Ectodermal cell (in vitro differentiated cells): Measurements from ENCODE around the gene INAVA.

Source experiments
- H3K27ac ChIP-seq: 2 replicates; pipeline ENCODE4 v1.7.0; 2013; ENCODE audit warnings: mild to moderate bottlenecking, low read depth, low read length; ENCODE audit not compliant: insufficient read depth, poor library complexity, severe bottlenecking
- H3K27me3 ChIP-seq: 2 replicates; pipeline ENCODE4 v1.7.0; 2013; ENCODE audit warnings: mild to moderate bottlenecking, low read length; ENCODE audit not compliant: insufficient read depth, control insufficient read depth, poor library complexity, severe bottlenecking
- H3K36me3 ChIP-seq: one replicate; pipeline ENCODE4 v1.7.0; 2013; ENCODE audit warnings: low read length; ENCODE audit not compliant: control insufficient read depth, insufficient read depth
- H3K4me1 ChIP-seq: one replicate; pipeline ENCODE4 v1.7.0; 2013; ENCODE audit warnings: low read length; ENCODE audit not compliant: control insufficient read depth, insufficient read depth
- H3K4me3 ChIP-seq: 2 replicates; pipeline ENCODE4 v1.7.0; 2013; ENCODE audit warnings: low read depth, low read length, control low read depth; ENCODE audit not compliant: insufficient read depth
- H3K9me3 ChIP-seq: 2 replicates; pipeline ENCODE4 v1.7.0; 2013; ENCODE audit warnings: mild to moderate bottlenecking, low read length, moderate library complexity; ENCODE audit not compliant: control insufficient read depth
- WGBS, 2 experiments: methylation state at CpG; one replicate each; pipeline ENCODE4 v1.1.7; 2013; ENCODE audit warnings: missing lambda C conversion rate in 2 of 2; 5-methylcytosine and 5-hydroxymethylcytosine counted together

Gene INAVA

DNA sequence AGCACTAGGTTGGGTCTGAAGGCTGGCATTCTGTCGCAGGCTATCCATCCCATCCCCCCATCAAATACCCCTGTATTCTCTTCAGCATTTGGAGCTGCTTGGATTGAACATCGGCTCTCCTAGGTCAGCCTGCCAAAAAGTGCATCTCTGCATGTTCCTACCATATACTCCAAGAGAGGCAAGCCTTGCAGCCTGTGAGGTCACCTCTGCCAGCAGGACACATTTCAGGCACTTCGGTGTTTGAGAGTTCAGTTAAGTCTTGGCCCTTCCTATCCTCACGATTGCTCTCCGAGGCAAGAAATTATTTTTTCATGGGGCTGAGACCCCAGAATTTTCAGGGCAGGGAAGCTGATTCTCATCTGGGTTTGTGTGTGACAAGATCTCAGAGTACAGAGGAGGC is 19.3 kb upstream of the INAVA start:
- H3K27ac ChIP-seq = no peak overlapping the region
- 86 to 87% methylated on average over 5 of the region's 5 CpGs for WGBS, 2 experiments
- H3K36me3 ChIP-seq = no peaks in the 10 kb centered on the region
- H3K27me3 ChIP-seq = peaks cover 37% of the 10 kb centered on the region
- H3K9me3 ChIP-seq = no peaks in the 10 kb centered on the region
- H3K4me3 ChIP-seq = no peak overlapping the region
- H3K4me1 ChIP-seq = peaks cover 6% of the 10 kb centered on the region

DNA sequence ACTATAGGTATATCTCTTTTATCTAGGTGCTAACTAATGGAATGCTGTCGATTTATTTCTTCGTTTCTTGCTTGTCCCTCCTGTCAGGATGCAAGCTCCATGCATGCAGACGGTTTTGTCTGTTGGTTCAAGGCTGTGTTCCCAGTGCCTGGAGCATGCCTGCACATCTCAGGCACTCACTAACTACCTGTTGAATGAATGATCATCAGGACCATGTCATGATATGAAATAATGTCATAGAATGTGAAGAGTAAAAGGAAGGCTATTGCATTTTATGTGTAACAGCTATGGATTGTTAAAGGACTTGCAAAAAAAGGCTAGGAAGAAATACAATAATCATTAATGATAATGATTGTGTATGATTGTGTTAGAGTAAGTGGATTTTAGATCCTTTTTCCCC is 17.7 kb upstream of the INAVA start:
- Histone ChIP-seq H3K4me1 (peaks cover 6% of the 10 kb centered on the region), H3K36me3 (no peaks in the 10 kb centered on the region), H3K4me3 (no peak overlapping the region), H3K27me3 (peaks cover 28% of the 10 kb centered on the region), H3K27ac (no peak overlapping the region), H3K9me3 (no peaks in the 10 kb centered on the region)
- WGBS, 2 experiments = 91 to 92% methylated on average over 3 of the region's 3 CpGs

DNA sequence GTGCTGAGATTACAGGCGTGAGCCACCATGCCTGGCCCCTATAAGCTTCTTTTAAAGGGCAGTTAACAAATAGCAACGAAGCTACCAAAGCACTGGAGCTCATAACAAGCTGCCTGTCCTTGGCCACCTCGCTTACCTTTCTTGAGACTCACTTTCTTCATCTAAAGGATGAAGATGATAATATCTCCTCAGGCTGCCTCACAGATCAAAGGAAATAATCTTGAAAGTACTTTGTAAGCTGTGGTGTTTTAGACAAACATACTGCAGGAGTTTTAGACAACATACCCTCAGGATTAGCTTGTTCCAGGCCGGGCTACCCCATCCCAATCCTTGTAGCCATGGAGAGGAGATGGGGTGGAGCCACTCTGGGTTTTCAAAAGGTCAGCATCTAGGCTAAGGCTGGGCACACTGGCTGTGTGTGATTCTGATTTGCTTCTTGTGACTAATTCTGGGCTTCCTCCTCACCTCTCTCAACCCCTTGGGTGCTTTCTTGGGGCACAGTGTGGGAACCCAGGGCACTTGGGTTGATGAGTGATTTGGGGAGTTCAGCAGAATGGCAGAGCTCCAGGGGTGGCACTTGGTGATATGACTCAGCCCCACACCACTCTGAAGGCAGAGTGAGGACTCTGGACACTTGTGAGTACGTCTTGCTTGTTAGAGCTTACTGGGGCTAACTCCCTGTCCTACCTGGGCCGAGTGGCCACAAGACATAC is 16.7 kb upstream of the INAVA start:
- Histone ChIP-seq H3K4me3 (no peak overlapping the region), H3K36me3 (no peaks in the 10 kb centered on the region), H3K27ac (no peak overlapping the region), H3K4me1 (peaks cover 6% of the 10 kb centered on the region), H3K27me3 (peaks cover 18% of the 10 kb centered on the region), H3K9me3 (no peaks in the 10 kb centered on the region)
- WGBS, 2 experiments = 85 to 97% methylated on average over 5 to 6 of the region's 6 CpGs

DNA sequence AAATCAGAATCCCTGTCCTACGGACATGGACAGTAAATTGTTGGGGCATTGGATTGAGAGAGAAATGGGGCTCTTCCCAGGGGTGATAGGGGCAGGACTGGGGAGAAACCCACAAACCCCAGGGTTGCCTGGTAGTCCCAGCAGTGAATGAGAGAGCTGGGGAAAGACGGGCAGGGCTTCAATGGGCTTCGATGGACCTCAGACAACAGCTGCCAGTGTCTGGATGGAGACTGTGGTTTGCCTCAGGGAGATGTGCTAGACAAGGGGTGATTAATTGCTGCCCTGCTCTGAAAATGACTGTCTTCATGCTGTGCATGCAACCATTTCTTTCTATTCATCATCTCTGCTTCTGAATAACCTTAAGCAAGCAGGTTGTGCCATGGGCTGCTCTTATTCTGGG is 14.5 kb upstream of the INAVA start:
- Histone ChIP-seq H3K27me3 (no peaks in the 10 kb centered on the region), H3K4me1 (peaks cover 6% of the 10 kb centered on the region), H3K27ac (no peak overlapping the region), H3K4me3 (no peak overlapping the region), H3K36me3 (no peaks in the 10 kb centered on the region), H3K9me3 (no peaks in the 10 kb centered on the region)
- 71 to 77% methylated on average over 3 of the region's 3 CpGs for WGBS, 2 experiments

DNA sequence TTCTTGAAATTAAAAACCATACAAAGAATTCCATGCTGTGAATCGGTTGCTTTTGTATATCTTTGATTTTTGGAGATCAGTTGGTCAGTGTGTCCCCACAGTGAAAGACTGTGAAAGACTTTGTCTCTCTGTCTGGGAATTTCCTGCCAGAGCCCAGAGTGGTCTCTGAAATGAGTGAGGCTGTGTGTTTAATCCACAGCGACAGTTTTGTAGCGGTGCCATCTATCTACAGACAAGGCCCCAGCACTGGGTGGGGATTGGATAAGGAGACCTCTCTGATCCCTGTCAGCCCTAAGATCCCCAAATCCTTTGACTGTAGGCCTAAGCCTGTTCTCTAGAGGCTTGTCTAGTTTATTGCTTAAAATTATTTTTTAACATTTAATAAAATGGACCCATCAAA is 11.6 kb upstream of the INAVA start:
- peaks cover 11% of the 10 kb centered on the region for H3K4me1 ChIP-seq
- H3K36me3 ChIP-seq = no peaks in the 10 kb centered on the region
- H3K27ac ChIP-seq = no peak overlapping the region
- no peaks in the 10 kb centered on the region for H3K9me3 ChIP-seq
- no peaks in the 10 kb centered on the region for H3K27me3 ChIP-seq
- 82 to 95% methylated on average over 3 of the region's 3 CpGs for WGBS, 2 experiments
- H3K4me3 ChIP-seq = no peak overlapping the region

DNA sequence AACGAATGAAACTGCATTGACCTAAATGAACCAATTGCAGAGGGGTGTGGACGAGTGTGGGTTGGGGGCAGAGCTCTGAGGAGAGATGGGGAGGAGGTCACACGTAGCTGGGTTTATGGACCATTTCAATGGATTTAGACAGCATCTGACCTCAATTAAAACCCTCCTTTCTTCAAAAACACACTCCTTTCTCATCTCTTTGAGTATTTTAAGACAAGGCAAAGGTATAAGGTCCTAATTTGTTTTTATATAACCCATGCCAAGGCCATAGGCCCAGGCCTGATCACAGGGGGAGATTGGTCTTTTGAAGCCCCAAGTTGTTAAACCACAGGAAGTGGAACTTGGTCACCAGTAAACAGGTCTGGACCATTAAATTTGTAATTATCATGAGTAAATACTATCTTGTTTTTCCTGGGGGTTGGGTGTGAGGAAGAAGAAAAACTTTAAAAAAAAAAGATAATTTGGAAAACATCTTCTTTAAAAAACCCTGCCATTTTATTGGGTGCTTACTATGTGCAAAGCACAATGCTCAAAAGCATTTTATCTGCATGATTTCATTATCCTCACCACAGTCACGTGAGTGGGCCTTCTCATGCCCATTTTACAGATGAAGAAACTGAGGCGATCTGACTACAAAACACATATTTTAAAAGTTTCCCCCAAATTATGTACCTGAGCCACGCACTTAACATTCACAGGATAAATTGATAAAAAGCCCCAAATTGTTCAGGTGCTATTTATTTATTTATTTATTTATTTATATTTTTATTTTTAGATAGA is 8.9 kb upstream of the INAVA start:
- H3K27ac ChIP-seq = no peak overlapping the region
- H3K27me3 ChIP-seq = no peaks in the 10 kb centered on the region
- H3K4me1 ChIP-seq = peaks cover 18% of the 10 kb centered on the region
- no peak overlapping the region for H3K4me3 ChIP-seq
- WGBS, 2 experiments = 89 to 92% methylated on average over 6 of the region's 6 CpGs
- no peaks in the 10 kb centered on the region for H3K36me3 ChIP-seq
- H3K9me3 ChIP-seq = no peaks in the 10 kb centered on the region

DNA sequence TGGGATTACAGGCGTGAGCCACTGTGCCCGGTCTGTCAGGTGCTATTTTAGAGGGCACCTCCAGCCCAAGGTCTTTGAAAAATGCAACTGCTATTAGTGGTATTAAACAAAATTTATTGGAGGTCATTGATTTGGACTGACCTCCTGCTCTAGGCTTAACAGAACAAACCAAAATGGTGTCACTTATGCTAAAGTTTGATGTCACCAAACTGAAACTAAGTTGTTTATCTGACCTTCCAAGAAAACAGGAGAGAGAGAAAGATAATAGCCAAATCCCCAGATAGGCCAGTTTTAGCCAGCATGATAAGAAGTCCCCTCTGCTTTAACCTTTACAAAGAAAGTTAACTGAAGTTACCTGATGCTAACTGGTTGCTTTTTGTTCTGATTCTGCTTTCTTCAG is 8.1 kb upstream of the INAVA start:
- no peak overlapping the region for H3K27ac ChIP-seq
- no peaks in the 10 kb centered on the region for H3K27me3 ChIP-seq
- H3K4me1 ChIP-seq = peaks cover 18% of the 10 kb centered on the region
- 86 to 87% methylated on average over 2 of the region's 2 CpGs for WGBS, 2 experiments
- H3K4me3 ChIP-seq = no peak overlapping the region
- H3K36me3 ChIP-seq = no peaks in the 10 kb centered on the region
- no peaks in the 10 kb centered on the region for H3K9me3 ChIP-seq

DNA sequence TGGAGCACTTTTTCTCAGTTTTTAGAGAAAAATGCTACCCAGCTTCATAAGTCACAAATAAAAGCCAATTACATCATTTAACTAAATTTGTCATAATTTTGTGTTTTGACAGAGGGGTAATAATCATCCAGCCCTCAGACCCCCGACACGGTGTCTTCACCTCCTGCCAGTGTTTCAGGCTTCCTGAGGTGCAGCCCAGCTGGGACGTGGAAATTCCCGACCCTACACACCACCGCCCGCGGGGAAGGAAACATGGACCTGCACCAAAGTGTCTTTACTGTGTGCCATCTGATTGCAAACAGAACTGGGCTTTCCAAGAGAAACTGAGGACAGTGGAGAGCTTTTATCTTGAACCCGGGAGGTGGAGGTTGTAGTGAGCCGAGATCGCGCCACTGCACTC is 7.7 kb upstream of the INAVA start:
- Histone ChIP-seq H3K27ac (no peak overlapping the region), H3K27me3 (no peaks in the 10 kb centered on the region), H3K36me3 (no peaks in the 10 kb centered on the region), H3K4me3 (no peak overlapping the region), H3K9me3 (no peaks in the 10 kb centered on the region), H3K4me1 (peaks cover 18% of the 10 kb centered on the region)
- WGBS, 2 experiments = 61 to 72% methylated on average over 11 of the region's 11 CpGs

DNA sequence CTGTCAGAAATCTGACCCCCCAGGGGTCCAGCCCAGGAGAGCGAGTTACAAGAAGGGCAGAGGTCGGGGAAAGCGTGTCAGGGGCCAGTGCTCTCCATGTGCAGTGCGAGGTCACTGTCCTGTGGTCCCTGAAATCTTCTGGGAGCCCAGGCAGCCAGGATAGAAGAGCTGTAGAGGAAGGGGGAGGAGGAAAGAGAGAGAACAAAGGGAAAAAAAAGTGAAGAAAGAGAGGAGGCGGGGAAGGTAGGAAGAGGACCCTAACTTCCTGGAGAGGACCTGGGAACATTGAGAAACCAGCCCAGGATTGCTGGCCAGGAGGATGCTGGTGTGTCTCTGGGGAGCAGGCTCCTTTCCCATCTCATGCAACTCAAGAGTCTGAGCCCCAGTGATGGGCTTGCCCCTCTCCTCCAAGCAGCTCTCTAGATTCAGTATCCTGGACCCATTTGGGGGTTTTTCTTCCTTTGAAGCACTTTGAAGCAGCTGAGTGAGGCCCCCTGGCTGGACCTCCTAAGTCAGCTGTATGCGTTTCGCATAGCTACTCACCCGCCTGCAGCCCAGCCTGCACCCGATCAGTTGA is 6.8 kb upstream of the INAVA start:
- no peak overlapping the region for H3K27ac ChIP-seq
- 64 to 68% methylated on average over 9 of the region's 9 CpGs for WGBS, 2 experiments
- no peaks in the 10 kb centered on the region for H3K27me3 ChIP-seq
- H3K4me1 ChIP-seq = peaks cover 25% of the 10 kb centered on the region
- H3K9me3 ChIP-seq = no peaks in the 10 kb centered on the region
- H3K36me3 ChIP-seq = no peaks in the 10 kb centered on the region
- no peak overlapping the region for H3K4me3 ChIP-seq

DNA sequence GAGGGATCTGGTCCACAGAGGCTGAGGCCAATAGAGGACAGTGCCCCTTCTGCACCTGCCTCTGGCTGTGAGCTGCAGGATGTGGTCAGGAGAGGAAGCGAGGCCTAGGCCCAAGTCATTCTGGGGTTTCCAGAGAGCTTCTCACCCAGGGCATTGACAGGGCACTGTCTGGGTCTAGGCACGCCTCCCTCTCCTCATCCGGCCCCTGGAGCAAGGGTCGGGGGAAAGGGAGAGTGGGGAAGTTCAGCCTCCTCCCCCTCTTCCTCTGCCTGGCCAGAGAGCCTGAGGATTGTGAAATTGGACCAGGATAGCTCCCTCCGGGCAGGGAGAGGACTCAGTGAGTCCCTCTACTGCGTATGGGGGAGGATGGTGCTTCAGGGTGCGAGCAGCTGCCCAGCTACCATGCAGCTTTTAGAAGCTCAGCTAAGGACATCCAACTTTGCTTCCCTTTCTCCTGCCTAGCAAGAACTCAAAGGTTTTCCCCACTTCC is 6.3 kb upstream of the INAVA start:
- Histone ChIP-seq H3K4me3 (no peak overlapping the region), H3K36me3 (no peaks in the 10 kb centered on the region), H3K27me3 (no peaks in the 10 kb centered on the region), H3K9me3 (no peaks in the 10 kb centered on the region), H3K4me1 (peaks cover 30% of the 10 kb centered on the region), H3K27ac (no peak overlapping the region)
- 57 to 58% methylated on average over 7 of the region's 7 CpGs for WGBS, 2 experiments
